OCI-LY1 (cell line): ENCODE data around the gene DLGAP4.

Experiments used
- H2AFZ ChIP-seq: fragments of 200-600 bp; sonication (generic), shearing (Covaris generic); 2 replicates; pipeline ENCODE4 v1.6.0; 2014; ENCODE audit warnings: antibody characterized with exemption, mild to moderate bottlenecking, low read length
- H3F3A ChIP-seq: fragments of 200-600 bp; sonication (generic), shearing (Covaris generic); 2 replicates; pipeline ENCODE4 v1.6.0; 2014; ENCODE audit warnings: mild to moderate bottlenecking, antibody characterized with exemption, low read length, moderate library complexity; ENCODE audit not compliant: insufficient read depth
- H3K27ac ChIP-seq: fragments of 200-600 bp; sonication (generic); 2 replicates; pipeline ENCODE4 v1.5.1; 2014; ENCODE audit warnings: low read length, mixed run types, mild to moderate bottlenecking, low read depth; ENCODE audit not compliant: poor library complexity, severe bottlenecking
- H3K27me3 ChIP-seq: fragments of 200-600 bp; sonication (generic); 2 replicates; pipeline ENCODE4 v1.6.0; 2014; ENCODE audit warnings: antibody characterized with exemption, mild to moderate bottlenecking, low read length, moderate library complexity; ENCODE audit not compliant: insufficient read depth
- H3K36me3 ChIP-seq: fragments of 200-600 bp; sonication (generic); 2 replicates; pipeline ENCODE4 v1.6.1; 2014; ENCODE audit warnings: mild to moderate bottlenecking, antibody characterized with exemption, low read length, moderate library complexity, mixed read lengths; ENCODE audit not compliant: insufficient read depth
- H3K4me1 ChIP-seq: fragments of 200-600 bp; sonication (generic); 2 replicates; pipeline ENCODE4 v1.5.1; 2014; ENCODE audit warnings: mild to moderate bottlenecking, low read length, moderate library complexity; ENCODE audit not compliant: insufficient read depth, severe bottlenecking
- H3K4me2 ChIP-seq: fragments of 200-600 bp; sonication (generic), shearing (Covaris generic); 2 replicates; pipeline ENCODE4 v1.6.1; 2014; ENCODE audit warnings: low read length
- H3K4me3 ChIP-seq: fragments of 200-600 bp; sonication (generic); 2 replicates; pipeline ENCODE4 v1.5.1; 2014; ENCODE audit warnings: low read length, low read depth, mild to moderate bottlenecking, mixed read lengths; ENCODE audit not compliant: poor library complexity, severe bottlenecking
- H3K79me2 ChIP-seq: fragments of 200-600 bp; shearing (Covaris generic); 2 replicates; pipeline ENCODE4 v1.6.1; 2016; ENCODE audit warnings: mixed run types, low read length, mixed read lengths; ENCODE audit not compliant: insufficient read depth
- H3K9ac ChIP-seq: fragments of 200-600 bp; sonication (generic), shearing (Covaris generic); 2 replicates; pipeline ENCODE4 v1.6.1; 2014; ENCODE audit warnings: mild to moderate bottlenecking, low read length, mixed read lengths
- H3K9me2 ChIP-seq: fragments of 200-600 bp; sonication (generic), shearing (Covaris generic); 2 replicates; pipeline ENCODE4 v1.6.1; 2014; ENCODE audit warnings: low read depth, mild to moderate bottlenecking, low read length, mixed read lengths
- H3K9me3 ChIP-seq: fragments of 200-600 bp; shearing (Covaris generic); 2 replicates; pipeline ENCODE4 v1.6.1; 2014; ENCODE audit warnings: low read length, mixed read lengths
- H4K20me1 ChIP-seq: fragments of 200-600 bp; sonication (generic), shearing (Covaris generic); 2 replicates; pipeline ENCODE4 v1.6.0; 2016; ENCODE audit warnings: mild to moderate bottlenecking, low read length; ENCODE audit not compliant: insufficient read depth
- EZH2 ChIP-seq: fragments of 200-600 bp; sonication (generic), shearing (Covaris generic); IDR thresholded peaks from 2 replicates; pipeline ENCODE4 v1.8.0; 2017; ENCODE audit warnings: borderline replicate concordance, mixed run types, mild to moderate bottlenecking, antibody characterized with exemption, low read length, moderate library complexity, mixed read lengths
- TF ChIP-seq, protein P1 (sequence below): fragments of 200-600 bp; sonication (generic), shearing (Covaris generic); IDR thresholded peaks from 2 replicates; pipeline ENCODE4 v1.5.1; 2017; ENCODE audit warnings: mild to moderate bottlenecking, antibody characterized with exemption, low read length, moderate library complexity, mixed read lengths

DLGAP4 gene

DNA sequence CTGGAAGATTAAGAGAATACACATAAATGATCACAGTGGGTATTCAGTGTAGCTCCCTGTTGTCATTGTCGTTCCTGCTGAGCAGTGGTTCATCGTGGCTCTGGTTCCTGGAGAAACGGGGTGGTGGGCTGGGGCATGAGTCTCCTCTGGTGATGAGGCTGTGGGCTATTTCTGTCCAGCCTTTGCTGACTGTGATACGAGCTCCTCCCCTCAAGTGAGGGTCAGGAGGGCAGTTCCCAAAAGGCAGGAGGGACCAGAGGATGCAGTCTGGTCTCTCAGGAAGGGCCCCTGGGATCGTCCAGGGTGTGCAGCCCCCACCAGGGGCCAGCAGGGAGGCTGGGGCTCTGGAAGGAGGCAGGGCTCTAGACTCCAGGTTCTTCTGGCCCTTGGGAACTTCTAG lies 31.1 kb upstream of the DLGAP4 start:
- Histone ChIP-seq H3K9ac (no peak overlapping the region), H2AFZ (no peak overlapping the region), H3F3A (no peaks in the 10 kb centered on the region), H3K27ac (no peak overlapping the region), H3K9me2 (no peaks in the 10 kb centered on the region), H3K9me3 (no peaks in the 10 kb centered on the region), H3K79me2 (no peaks in the 10 kb centered on the region), H4K20me1 (no peaks in the 10 kb centered on the region), H3K27me3 (0 out of 2 replicates have a peak, but pooled peaks cover 4% of the 10 kb centered on the region), H3K4me3 (no peak overlapping the region), H3K4me2 (no peak overlapping the region), H3K36me3 (no peaks in the 10 kb centered on the region), H3K4me1 (no peaks in the 10 kb centered on the region)
- TF ChIP-seq, protein P1, sequence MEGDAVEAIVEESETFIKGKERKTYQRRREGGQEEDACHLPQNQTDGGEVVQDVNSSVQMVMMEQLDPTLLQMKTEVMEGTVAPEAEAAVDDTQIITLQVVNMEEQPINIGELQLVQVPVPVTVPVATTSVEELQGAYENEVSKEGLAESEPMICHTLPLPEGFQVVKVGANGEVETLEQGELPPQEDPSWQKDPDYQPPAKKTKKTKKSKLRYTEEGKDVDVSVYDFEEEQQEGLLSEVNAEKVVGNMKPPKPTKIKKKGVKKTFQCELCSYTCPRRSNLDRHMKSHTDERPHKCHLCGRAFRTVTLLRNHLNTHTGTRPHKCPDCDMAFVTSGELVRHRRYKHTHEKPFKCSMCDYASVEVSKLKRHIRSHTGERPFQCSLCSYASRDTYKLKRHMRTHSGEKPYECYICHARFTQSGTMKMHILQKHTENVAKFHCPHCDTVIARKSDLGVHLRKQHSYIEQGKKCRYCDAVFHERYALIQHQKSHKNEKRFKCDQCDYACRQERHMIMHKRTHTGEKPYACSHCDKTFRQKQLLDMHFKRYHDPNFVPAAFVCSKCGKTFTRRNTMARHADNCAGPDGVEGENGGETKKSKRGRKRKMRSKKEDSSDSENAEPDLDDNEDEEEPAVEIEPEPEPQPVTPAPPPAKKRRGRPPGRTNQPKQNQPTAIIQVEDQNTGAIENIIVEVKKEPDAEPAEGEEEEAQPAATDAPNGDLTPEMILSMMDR, result no peak
- TF ChIP-seq EZH2, result no peak

DNA sequence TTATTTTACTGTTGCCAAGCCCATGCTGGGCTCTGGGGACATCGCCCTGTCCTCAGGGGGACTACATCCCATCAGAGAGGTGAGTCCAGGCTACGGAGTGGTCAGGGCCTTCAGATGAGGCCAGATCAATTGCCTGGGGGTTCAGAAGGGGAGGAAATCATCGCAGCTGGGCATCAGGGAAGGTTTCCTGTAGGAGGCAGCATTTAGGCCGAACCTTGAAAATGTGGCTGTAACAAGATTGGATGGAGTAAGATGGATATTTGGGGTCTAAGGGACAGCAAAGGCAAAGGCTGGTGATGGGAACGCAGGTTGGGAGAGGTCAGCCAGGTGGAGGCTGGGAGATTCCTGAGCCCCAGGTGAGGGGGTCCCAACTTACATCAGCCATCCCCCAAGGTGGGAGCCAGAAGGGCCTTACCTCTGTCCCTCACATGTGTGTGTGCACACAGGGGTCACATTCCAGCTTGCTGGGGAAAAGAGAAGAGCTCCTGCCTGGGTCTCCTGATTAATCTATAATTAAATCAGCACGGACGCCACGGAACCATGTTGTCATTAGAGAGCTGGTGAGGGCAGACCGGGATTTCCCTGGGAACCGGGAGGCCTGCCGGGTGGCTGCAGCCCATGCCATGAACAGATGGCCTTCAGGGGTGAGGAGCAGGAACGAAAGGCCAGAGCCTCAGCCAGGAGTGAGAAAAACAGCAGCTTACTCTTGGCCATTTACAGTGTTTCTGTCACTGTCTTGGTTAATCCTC lies 30.5 kb upstream of the DLGAP4 start:
- TF ChIP-seq, protein P1, result no peak
- no peak for TF ChIP-seq EZH2
- H3K4me3 ChIP-seq, result no peak overlapping the region
- no peaks in the 10 kb centered on the region for H3K9me3 ChIP-seq
- H3K9me2 ChIP-seq, result no peaks in the 10 kb centered on the region
- H3K9ac ChIP-seq, result no peak overlapping the region
- no peaks in the 10 kb centered on the region for H3K79me2 ChIP-seq
- no peaks in the 10 kb centered on the region for H3F3A ChIP-seq
- H3K36me3 ChIP-seq, result no peaks in the 10 kb centered on the region
- no peaks in the 10 kb centered on the region for H3K4me1 ChIP-seq
- no peaks in the 10 kb centered on the region for H4K20me1 ChIP-seq
- no peak overlapping the region for H3K4me2 ChIP-seq
- H3K27me3 ChIP-seq, result 0 out of 2 replicates have a peak, but pooled peaks cover 4% of the 10 kb centered on the region
- no peak overlapping the region for H2AFZ ChIP-seq
- H3K27ac ChIP-seq, result no peak overlapping the region

DNA sequence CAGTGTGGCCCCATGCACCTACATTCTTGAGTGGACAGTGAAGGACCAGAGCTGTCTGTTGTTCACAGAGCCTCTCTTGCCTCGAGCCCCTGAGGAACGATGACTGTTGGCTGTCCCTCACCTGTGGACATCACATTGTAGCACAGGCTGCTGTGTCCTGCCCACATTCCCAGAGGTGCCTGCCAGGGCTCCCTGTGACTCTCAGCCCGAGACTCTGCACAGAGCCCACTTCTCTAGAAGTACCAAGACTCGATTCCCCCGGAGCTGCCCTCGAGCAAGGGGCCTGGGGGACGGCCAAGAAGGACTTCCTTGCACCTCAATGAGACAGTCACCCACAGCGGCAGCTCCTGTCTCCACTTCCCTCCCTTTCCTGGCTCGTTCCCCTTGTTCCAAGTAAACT lies 28.6 kb upstream of the DLGAP4 start:
- H3K9me3 ChIP-seq, result no peaks in the 10 kb centered on the region
- 0 out of 2 replicates have a peak, but pooled peaks cover 4% of the 10 kb centered on the region for H3K27me3 ChIP-seq
- H3F3A ChIP-seq, result no peaks in the 10 kb centered on the region
- no peaks in the 10 kb centered on the region for H4K20me1 ChIP-seq
- H3K36me3 ChIP-seq, result no peaks in the 10 kb centered on the region
- H3K79me2 ChIP-seq, result no peaks in the 10 kb centered on the region
- no peak overlapping the region for H3K27ac ChIP-seq
- H3K4me3 ChIP-seq, result no peak overlapping the region
- no peak overlapping the region for H3K9ac ChIP-seq
- TF ChIP-seq EZH2, result no peak
- TF ChIP-seq, protein P1, result no peak
- no peaks in the 10 kb centered on the region for H3K9me2 ChIP-seq
- no peak overlapping the region for H2AFZ ChIP-seq
- no peak overlapping the region for H3K4me2 ChIP-seq
- H3K4me1 ChIP-seq, result no peaks in the 10 kb centered on the region
